H9 (cell line): ENCODE results near the gene ZSWIM3. TPM values are rescaled to one million over a fixed set of nuclear protein-coding genes. Genes with fewer than 3 reads are reported as not detected.

Source experiments
- DNase-seq: peaks from one replicate; pipeline ENCODE4 v3.0.0-alpha.2; 2017
- H2AFZ ChIP-seq: one replicate; pipeline ENCODE4 v1.6.1; 2013; ENCODE audit warnings: mild to moderate bottlenecking, low read length, control low read depth, moderate library complexity
- H2AK5ac ChIP-seq: 2 replicates; pipeline ENCODE4 v1.6.1; 2013; ENCODE audit warnings: low read length, control low read depth, mixed read lengths; ENCODE audit not compliant: insufficient read length
- H2BK120ac ChIP-seq: one replicate; pipeline ENCODE4 v1.6.1; 2013; ENCODE audit warnings: low read depth, mild to moderate bottlenecking, low read length, control low read depth, inconsistent platforms; ENCODE audit not compliant: poor library complexity, severe bottlenecking
- H2BK12ac ChIP-seq: 2 replicates; pipeline ENCODE4 v1.6.1; 2013; ENCODE audit warnings: low read length, control low read depth, mixed read lengths, low read depth; ENCODE audit not compliant: insufficient read length
- H2BK15ac ChIP-seq: 2 replicates; pipeline ENCODE4 v1.6.1; 2013; ENCODE audit warnings: low read depth, low read length, control low read depth
- H2BK20ac ChIP-seq: one replicate; pipeline ENCODE4 v1.6.1; 2013; ENCODE audit warnings: low read depth, mild to moderate bottlenecking, low read length, control low read depth, inconsistent platforms; ENCODE audit not compliant: poor library complexity, severe bottlenecking
- H2BK5ac ChIP-seq: 2 replicates; pipeline ENCODE4 v1.6.1; 2013; ENCODE audit warnings: low read length, control low read depth, mixed read lengths; ENCODE audit not compliant: insufficient read length
- H3K14ac ChIP-seq: 2 replicates; pipeline ENCODE4 v1.6.1; 2013; ENCODE audit warnings: low read length, control low read depth; ENCODE audit not compliant: insufficient read depth
- H3K18ac ChIP-seq: 2 replicates; pipeline ENCODE4 v1.6.1; 2013; ENCODE audit warnings: low read depth, mild to moderate bottlenecking, mixed read lengths, low read length, control low read depth; ENCODE audit not compliant: insufficient read length
- H3K23ac ChIP-seq: 2 replicates; pipeline ENCODE4 v1.6.1; 2013; ENCODE audit warnings: low read length, control low read depth, mixed read lengths, low read depth; ENCODE audit not compliant: insufficient read length
- H3K23me2 ChIP-seq: 2 replicates; pipeline ENCODE4 v1.6.1; 2013; ENCODE audit warnings: low read depth, mild to moderate bottlenecking, mixed read lengths, low read length, control low read depth; ENCODE audit not compliant: insufficient read length, poor library complexity, severe bottlenecking
- H3K27ac ChIP-seq: 2 replicates; pipeline ENCODE4 v1.5.1; 2013; ENCODE audit warnings: low read length, control low read depth, mixed read lengths, low read depth; ENCODE audit not compliant: insufficient read length
- H3K27me3 ChIP-seq: 2 replicates; pipeline ENCODE4 v1.6.1; 2013; ENCODE audit warnings: low read length, control low read depth, inconsistent platforms; ENCODE audit not compliant: insufficient read depth
- H3K4ac ChIP-seq: 2 replicates; pipeline ENCODE4 v1.6.1; 2013; ENCODE audit warnings: low read depth, mild to moderate bottlenecking, control low read depth, inconsistent platforms, low read length, moderate library complexity
- H3K4me1 ChIP-seq: 2 replicates; pipeline ENCODE4 v1.6.1; 2013; ENCODE audit warnings: low read length, control low read depth, inconsistent platforms; ENCODE audit not compliant: insufficient read depth
- H3K4me2 ChIP-seq: 2 replicates; pipeline ENCODE4 v1.6.1; 2013; ENCODE audit warnings: low read length, control low read depth, mixed read lengths; ENCODE audit not compliant: insufficient read length, insufficient read depth
- H3K56ac ChIP-seq: 2 replicates; pipeline ENCODE4 v1.6.1; 2013; ENCODE audit warnings: low read depth, mild to moderate bottlenecking, mixed read lengths, low read length, control low read depth; ENCODE audit not compliant: insufficient read length
- H3K79me1 ChIP-seq: 2 replicates; pipeline ENCODE4 v1.6.1; 2013; ENCODE audit warnings: low read depth, mild to moderate bottlenecking, moderate library complexity, low read length, control low read depth, inconsistent platforms; ENCODE audit not compliant: insufficient read depth, poor library complexity, severe bottlenecking
- H3K79me2 ChIP-seq: 2 replicates; pipeline ENCODE4 v1.6.1; 2013; ENCODE audit warnings: low read length, control low read depth, inconsistent platforms; ENCODE audit not compliant: insufficient read depth
- H3K9ac ChIP-seq: 2 replicates; pipeline ENCODE4 v1.6.1; 2013; ENCODE audit warnings: low read length, control low read depth, mixed read lengths; ENCODE audit not compliant: insufficient read length; ENCODE audit errors: extremely low read depth
- H3K9me3 ChIP-seq: one replicate; pipeline ENCODE4 v1.6.1; 2013; ENCODE audit warnings: low read depth, low read length, inconsistent platforms; ENCODE audit not compliant: control insufficient read depth
- H3T11ph ChIP-seq: one replicate; pipeline ENCODE4 v1.6.1; 2013; ENCODE audit warnings: mild to moderate bottlenecking, low read length, control low read depth, inconsistent platforms
- H4K20me1 ChIP-seq: one replicate; pipeline ENCODE4 v1.6.1; 2013; ENCODE audit not compliant: control insufficient read depth, insufficient read length, insufficient read depth
- H4K5ac ChIP-seq: 2 replicates; pipeline ENCODE4 v1.6.1; 2013; ENCODE audit warnings: low read depth, mild to moderate bottlenecking, mixed read lengths, low read length, control low read depth; ENCODE audit not compliant: insufficient read length
- H4K8ac ChIP-seq: replicated peaks from 2 replicates; pipeline ENCODE4 v1.6.1; 2013; ENCODE audit warnings: low read length, control low read depth, mixed read lengths, low read depth; ENCODE audit not compliant: insufficient read length
- H4K91ac ChIP-seq: 2 replicates; pipeline ENCODE4 v1.6.1; 2013; ENCODE audit warnings: low read depth, mild to moderate bottlenecking, moderate library complexity, mixed read lengths, low read length, control low read depth; ENCODE audit not compliant: insufficient read length
- H3K27ac Mint-ChIP-seq, 3 experiments: 2 replicates in 2 of 3; 3 replicates in 1 of 3; pipeline ENCODE4 v1.8.0; 2020 to 2021; ENCODE audit warnings: mixed read lengths in 3 of 3, mild to moderate bottlenecking in 1 of 3, moderate library complexity in 1 of 3
- H3K27me3 Mint-ChIP-seq: 2 replicates; pipeline ENCODE4 v1.8.0; 2021; ENCODE audit warnings: low read depth, mild to moderate bottlenecking, moderate library complexity, mixed read lengths
- H3K36me3 Mint-ChIP-seq, 3 experiments: 2 replicates in 2 of 3; 3 replicates in 1 of 3; pipeline ENCODE4 v1.8.0; 2020 to 2021; ENCODE audit warnings: low read depth in 3 of 3, mixed read lengths in 3 of 3; ENCODE audit not compliant: insufficient read depth in 1 of 3
- H3K4me1 Mint-ChIP-seq, 2 experiments: 2 replicates each; pipeline ENCODE4 v1.8.0; 2020; ENCODE audit warnings: mixed read lengths in 2 of 2
- H3K4me3 Mint-ChIP-seq, 2 experiments: 2 replicates in 1 of 2; 3 replicates in 1 of 2; pipeline ENCODE4 v1.8.0; 2020 to 2021; ENCODE audit warnings: mild to moderate bottlenecking in 2 of 2, mixed read lengths in 2 of 2, moderate library complexity in 1 of 2
- H3K9me3 Mint-ChIP-seq, 2 experiments: 2 replicates in 1 of 2; 3 replicates in 1 of 2; pipeline ENCODE4 v1.8.0; 2020; ENCODE audit warnings: mild to moderate bottlenecking in 2 of 2, mixed read lengths in 2 of 2, moderate library complexity in 1 of 2
- WGBS: extraction: QIAGEN DNeasy Blood & Tissue Kit; methylation state at CpG from one replicate; pipeline ENCODE4 v1.1.7; 2013; ENCODE audit warnings: missing lambda C conversion rate, low lambda C conversion rate, mixed read lengths; ENCODE audit not compliant: insufficient read length; ENCODE audit errors: extremely low coverage; 5-methylcytosine and 5-hydroxymethylcytosine counted together
- total RNA-seq: library from RNA; stranded (reverse); gene quantifications from 2 replicates; pipeline ENCODE4 v1.2.1, GENCODE V29; 2021
- TF ChIP-seq, protein P1 (sequence below): fragments of 200-600 bp; sonication (generic); conservative IDR thresholded peaks from 3 replicates; pipeline ENCODE4 v1.8.0; 2021; ENCODE audit warnings: antibody characterized with exemption, mild to moderate bottlenecking

ZSWIM3 gene
- total RNA-seq, 1 experiment from 2014 or later, result 8.0 TPM

DNA sequence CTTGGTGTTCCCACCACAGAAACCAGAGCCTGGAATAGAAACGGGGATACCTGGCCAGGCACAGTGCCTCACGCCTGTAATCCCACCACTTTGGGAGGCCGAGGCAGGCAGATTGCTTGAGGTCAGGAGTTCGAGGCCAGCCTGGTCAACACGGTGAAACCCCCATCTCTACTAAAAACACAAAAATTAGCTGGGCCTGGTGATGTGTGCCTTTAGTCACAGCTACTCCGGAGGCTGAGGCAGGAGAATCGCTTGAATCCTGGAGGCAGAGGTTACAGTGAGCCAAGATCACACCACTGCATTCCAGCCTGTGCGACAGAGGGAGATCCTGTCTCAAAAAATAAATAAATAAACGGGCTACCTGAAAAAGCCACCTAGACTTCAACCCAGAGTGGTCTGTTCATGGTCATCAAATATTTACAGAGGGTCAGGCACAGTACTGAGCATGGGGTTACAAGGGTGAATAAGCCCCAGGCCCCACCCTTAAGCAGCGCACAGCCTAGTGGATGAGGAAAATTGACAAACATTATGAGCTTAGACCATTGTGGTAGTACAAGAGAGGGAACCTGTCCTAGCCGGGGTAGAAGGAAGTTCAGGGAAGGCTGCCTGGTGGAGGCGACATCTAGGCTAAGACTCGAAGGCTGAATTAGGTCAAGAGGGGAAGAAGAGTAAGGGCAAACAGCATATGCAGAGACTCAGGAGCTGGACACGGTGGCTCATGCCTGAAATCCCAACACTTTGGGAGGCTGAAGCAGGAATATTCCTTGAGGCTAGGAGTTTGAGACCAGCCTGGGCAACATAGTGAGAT lies 69.9 kb downstream of the ZSWIM3 start:
- no CpG with 5 or more reads among the region's 14 CpGs for WGBS
- H3K4me1 Mint-ChIP-seq, result peaks cover 9 to 21% of the 10 kb centered on the region in 2 experiments
- Histone ChIP-seq H2BK20ac (no peak overlapping the region), H3K27me3 (no peaks in the 10 kb centered on the region), H3K4me2 (no peak overlapping the region), H3K4ac (no peak overlapping the region), H4K5ac (no peak overlapping the region), H2BK12ac (no peak overlapping the region), H4K8ac (no peak overlapping the region), H3K18ac (no peak overlapping the region), H2BK120ac (no peak overlapping the region), H3K23ac (no peak overlapping the region), H3K9me3 (no peaks in the 10 kb centered on the region), H2BK5ac (no peak overlapping the region), H3K23me2 (no peaks in the 10 kb centered on the region), H3K9ac (no peak overlapping the region), H3T11ph (no peak overlapping the region), H3K14ac (no peak overlapping the region), H3K79me1 (no peaks in the 10 kb centered on the region), H4K91ac (no peak overlapping the region), H4K20me1 (no peaks in the 10 kb centered on the region), H2AFZ (no peak overlapping the region), H2AK5ac (no peak overlapping the region), H3K79me2 (no peaks in the 10 kb centered on the region), H3K27ac (no peak overlapping the region), H3K56ac (no peak overlapping the region), H3K4me1 (no peaks in the 10 kb centered on the region), H2BK15ac (no peak overlapping the region)
- no peak overlapping the region; a peak in 1 of 5 replicates for H3K4me3 Mint-ChIP-seq
- H3K27ac Mint-ChIP-seq, result peak overlapping the region in 1 of 3 experiments; percentile 48; a peak in 1 of 7 replicates
- H3K27me3 Mint-ChIP-seq, result peaks cover 2% of the 10 kb centered on the region
- no peaks in the 10 kb centered on the region for H3K9me3 Mint-ChIP-seq
- DNase-seq, result no peak
- TF ChIP-seq, protein P1, sequence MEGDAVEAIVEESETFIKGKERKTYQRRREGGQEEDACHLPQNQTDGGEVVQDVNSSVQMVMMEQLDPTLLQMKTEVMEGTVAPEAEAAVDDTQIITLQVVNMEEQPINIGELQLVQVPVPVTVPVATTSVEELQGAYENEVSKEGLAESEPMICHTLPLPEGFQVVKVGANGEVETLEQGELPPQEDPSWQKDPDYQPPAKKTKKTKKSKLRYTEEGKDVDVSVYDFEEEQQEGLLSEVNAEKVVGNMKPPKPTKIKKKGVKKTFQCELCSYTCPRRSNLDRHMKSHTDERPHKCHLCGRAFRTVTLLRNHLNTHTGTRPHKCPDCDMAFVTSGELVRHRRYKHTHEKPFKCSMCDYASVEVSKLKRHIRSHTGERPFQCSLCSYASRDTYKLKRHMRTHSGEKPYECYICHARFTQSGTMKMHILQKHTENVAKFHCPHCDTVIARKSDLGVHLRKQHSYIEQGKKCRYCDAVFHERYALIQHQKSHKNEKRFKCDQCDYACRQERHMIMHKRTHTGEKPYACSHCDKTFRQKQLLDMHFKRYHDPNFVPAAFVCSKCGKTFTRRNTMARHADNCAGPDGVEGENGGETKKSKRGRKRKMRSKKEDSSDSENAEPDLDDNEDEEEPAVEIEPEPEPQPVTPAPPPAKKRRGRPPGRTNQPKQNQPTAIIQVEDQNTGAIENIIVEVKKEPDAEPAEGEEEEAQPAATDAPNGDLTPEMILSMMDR, result no peak
- peaks cover 0 to 3% (median 0%) of the 10 kb centered on the region in 3 experiments; a peak in 2 of 7 replicates for H3K36me3 Mint-ChIP-seq

Other genes with a start within 250 kb of the ZSWIM3 start
- not detected in 2 replicates for gene WFDC10A, start 227.9 kb upstream of the ZSWIM3 start, total RNA-seq
- not detected in 2 replicates for gene WFDC9, start 226.3 kb upstream of the ZSWIM3 start, total RNA-seq
- not detected in 2 replicates for gene WFDC11, start 187.4 kb upstream of the ZSWIM3 start, total RNA-seq
- not detected in 2 replicates for gene WFDC13, start 155.6 kb upstream of the ZSWIM3 start, total RNA-seq
- not detected in 2 replicates for gene WFDC10B, start 152.6 kb upstream of the ZSWIM3 start, total RNA-seq
- not detected in 2 replicates for gene SPINT4, start 135.3 kb upstream of the ZSWIM3 start, total RNA-seq
- 0.35 TPM in 1 of 2 replicates, not detected in the other for gene WFDC3, start 65.7 kb upstream of the ZSWIM3 start, total RNA-seq
- gene DNTTIP1, start 65.7 kb upstream of the ZSWIM3 start, total RNA-seq, result 35.5 and 36.3 TPM in 2 replicates
- gene UBE2C, start 45.0 kb upstream of the ZSWIM3 start, total RNA-seq, result 254 and 268 TPM in 2 replicates
- gene TNNC2, start 30.3 kb upstream of the ZSWIM3 start, total RNA-seq, result 3.1 and 4.6 TPM in 2 replicates
- 18.9 and 20.5 TPM in 2 replicates for gene SNX21, start 23.8 kb upstream of the ZSWIM3 start, total RNA-seq
- 26.7 and 30.3 TPM in 2 replicates for gene ACOT8, start 222 bp upstream of the ZSWIM3 start, total RNA-seq
- gene ZSWIM1, start 23.6 kb downstream of the ZSWIM3 start, total RNA-seq, result 12.0 and 13.0 TPM in 2 replicates
- 1.8 and 2.4 TPM in 2 replicates for gene SPATA25, start 30.0 kb downstream of the ZSWIM3 start, total RNA-seq
- 5.4 and 5.8 TPM in 2 replicates for gene NEURL2, start 33.6 kb downstream of the ZSWIM3 start, total RNA-seq
- gene CTSA, start 33.7 kb downstream of the ZSWIM3 start, total RNA-seq, result 59.6 and 64.4 TPM in 2 replicates
- gene PLTP, start 54.5 kb downstream of the ZSWIM3 start, total RNA-seq, result 61.4 and 62.5 TPM in 2 replicates
- 26.6 and 26.8 TPM in 2 replicates for gene PCIF1, start 77.1 kb downstream of the ZSWIM3 start, total RNA-seq
- gene ZNF335, start 114.6 kb downstream of the ZSWIM3 start, total RNA-seq, result 19.7 and 21.1 TPM in 2 replicates
- gene MMP9, start 151.3 kb downstream of the ZSWIM3 start, total RNA-seq, result 2.0 and 2.7 TPM in 2 replicates
- gene SLC12A5, start 171.6 kb downstream of the ZSWIM3 start, total RNA-seq, result 7.3 and 8.7 TPM in 2 replicates
- gene NCOA5, start 232.3 kb downstream of the ZSWIM3 start, total RNA-seq, result 55.7 and 60.1 TPM in 2 replicates